HepG2 (cell line): Measurements from ENCODE around the gene KRT71. TPM values are rescaled to one million over a fixed set of nuclear protein-coding genes. Genes with fewer than 3 reads are reported as not detected.

Experiments used
- ATAC-seq: fragments of 200-7000 bp; cut with Tn5 transposase; 3 replicates; pipeline ENCODE4 v1.9.1; 2020; ENCODE audit warnings: mild to moderate bottlenecking, moderate library complexity
- BruUV-seq: library from RNA; stranded (reverse); fragments of 400-500 nt; replicated peaks from 2 replicates; lab custom pipeline; 2021; lab: Mats Ljungman, UMichigan
- CTCF ChIA-PET: fragments of 300-600 bp; formaldehyde crosslinking; extraction: SDS; loops from one replicate; lab custom pipeline; 2021; ENCODE audit warnings: low total read pairs, inconsistent platforms, low intra/inter-chr PET ratio; lab: Yijun Ruan, JAX
- POLR2A ChIA-PET: fragments of 350-600 bp; sonication (Branson Sonifier 250); formaldehyde crosslinking; loops from one replicate; lab custom pipeline; 2020; ENCODE audit warnings: antibody characterized with exemption, inconsistent platforms; lab: Yijun Ruan, JAX
- DNase-seq: peaks from one replicate; pipeline ENCODE4 v3.0.0-alpha.2; 2015; ENCODE audit warnings: low spot score
- FAIRE-seq: peaks from 3 replicates; lab custom pipeline; 2011; peaks lifted over from hg19 to GRCh38; lab: Jason Lieb, UNC
- H2AFZ ChIP-seq: one replicate; pipeline ENCODE4 v1.6.1; 2011; ENCODE audit warnings: low read length, inconsistent platforms
- H3K27ac ChIP-seq: fragments of 300-600 bp; 3 replicates; pipeline ENCODE4 v1.8.0; 2011; ENCODE audit warnings: mixed run types, mild to moderate bottlenecking, mixed read lengths, low read length, inconsistent platforms; ENCODE audit not compliant: insufficient read depth; ENCODE audit errors: extremely low read length
- H3K27me3 ChIP-seq, 2 experiments: fragments of 200-600 bp in 1 of 2; 2 replicates in 1 of 2; 3 replicates in 1 of 2; pipeline versions ENCODE4 v1.6.0 to v1.8.0; 2011; ENCODE audit warnings: low read length in 2 of 2, mild to moderate bottlenecking in 2 of 2, moderate library complexity in 2 of 2, inconsistent platforms in 1 of 2; ENCODE audit not compliant: insufficient read depth in 2 of 2, control insufficient read depth in 1 of 2
- H3K36me3 ChIP-seq, 2 experiments: fragments of 200-600 bp in 1 of 2; replicated peaks in 1 of 2; 2 replicates in 1 of 2; 3 replicates in 1 of 2; pipeline versions ENCODE4 v1.5.1 to v1.8.0; 2011; ENCODE audit warnings: low read length in 2 of 2, inconsistent platforms in 1 of 2; ENCODE audit not compliant: insufficient read depth in 2 of 2, control insufficient read depth in 1 of 2
- H3K4me1 ChIP-seq: 2 replicates; pipeline ENCODE4 v1.5.1; 2012; ENCODE audit warnings: low read length, inconsistent platforms; ENCODE audit not compliant: insufficient read depth
- H3K4me2 ChIP-seq: 2 replicates; pipeline ENCODE4 v1.6.0; 2011; ENCODE audit warnings: low read depth, low read length, inconsistent platforms
- H3K4me3 ChIP-seq, 3 experiments: fragments of 200-600 bp in 1 of 3; sonication (generic), shearing (Covaris generic) in 1 of 3; replicated peaks in 1 of 3; 2 replicates each; pipeline ENCODE4 v1.5.1; 2011 to 2016; ENCODE audit warnings: low read length in 3 of 3, inconsistent platforms in 2 of 3, low read depth in 2 of 3, mild to moderate bottlenecking in 2 of 3, control low read depth in 1 of 3, mixed read lengths in 1 of 3; ENCODE audit not compliant: insufficient read depth in 1 of 3
- H3K79me2 ChIP-seq: one replicate; pipeline ENCODE4 v1.6.1; 2011; ENCODE audit warnings: low read length, inconsistent platforms; ENCODE audit not compliant: insufficient read depth
- H3K9ac ChIP-seq: 2 replicates; pipeline ENCODE4 v1.6.0; 2011; ENCODE audit warnings: mild to moderate bottlenecking, low read depth, low read length, inconsistent platforms; ENCODE audit not compliant: insufficient read depth
- H3K9me3 ChIP-seq: 2 replicates; pipeline ENCODE4 v1.5.1; 2012; ENCODE audit warnings: mild to moderate bottlenecking, low read length
- H4K20me1 ChIP-seq: 2 replicates; pipeline ENCODE4 v1.6.0; 2011; ENCODE audit warnings: inconsistent platforms, mild to moderate bottlenecking, low read length, moderate library complexity; ENCODE audit not compliant: insufficient read depth
- HDAC1 ChIP-seq: sonication (generic); formaldehyde crosslinking; IDR thresholded peaks from 2 replicates; pipeline ENCODE4 v1.5.1; 2020; ENCODE audit warnings: mild to moderate bottlenecking, missing genetic modification reagents
- HNRNPUL1 ChIP-seq: fragments of 200-400 bp; formaldehyde crosslinking; IDR thresholded peaks from 2 replicates; pipeline ENCODE4 v1.6.1; 2017; ENCODE audit warnings: low read depth, mild to moderate bottlenecking, low read length, moderate library complexity
- HOXA7 ChIP-seq: sonication (generic); formaldehyde crosslinking; IDR thresholded peaks from 2 replicates; pipeline ENCODE4 v1.8.1; 2022; ENCODE audit warnings: mild to moderate bottlenecking, missing genetic modification reagents, moderate library complexity
- KDM4B ChIP-seq: sonication (generic); formaldehyde crosslinking; IDR thresholded peaks from 2 replicates; pipeline ENCODE4 v1.4.0; 2020; ENCODE audit warnings: missing genetic modification reagents
- XRCC5 ChIP-seq: fragments of 200-400 bp; formaldehyde crosslinking; optimal IDR thresholded peaks from 2 replicates; pipeline ENCODE3; 2017; ENCODE audit warnings: mild to moderate bottlenecking, low read length
- ZKSCAN8 ChIP-seq: IDR thresholded peaks from 2 replicates; pipeline ENCODE4 v1.6.1; 2016; ENCODE audit warnings: borderline replicate concordance, missing genetic modification reagents, missing compliant biosample characterization
- ZNF432 ChIP-seq: sonication (generic); formaldehyde crosslinking; IDR thresholded peaks from 2 replicates; pipeline ENCODE4 v1.5.0; 2020; ENCODE audit warnings: missing genetic modification reagents, mild to moderate bottlenecking, borderline replicate concordance
- WGBS: methylation state at CpG from one replicate; pipeline ENCODE4 v1.1.6; 2017; ENCODE audit warnings: low lambda C conversion rate; 5-methylcytosine and 5-hydroxymethylcytosine counted together
- in situ Hi-C: cut with HindIII; loops from 2 replicates; pipeline ENCODE4 v1.10.0; 2017; ENCODE audit warnings: low pct_unique_long_range_greater_than_20kb; ENCODE audit not compliant: extremely low pct_ligation_motif_present
- intact Hi-C: fragments of 100-400 bp; cut with micrococcal nuclease; formaldehyde crosslinking; loops from one replicate; pipeline ENCODE4 v1.10.0; 2022; ENCODE audit not compliant: unreplicated experiment
- polyA plus RNA-seq, 8 experiments: library from polyadenylated mRNA; depleted of rRNA in 3 of 8; stranded (reverse) in 7 of 8; unstranded in 1 of 8; fragments of >200 nt; fragmentation: Illumina TruSeq in 4 of 8; extraction: Trizol in 4 of 8; gene quantifications; 2 replicates each; pipeline versions ENCODE4 v1.2.1 to v1.2.3, GENCODE V29; 2011 to 2016; ENCODE audit warnings: low read depth in 4 of 8, missing spikeins in 1 of 8, mixed read lengths in 1 of 8; ENCODE audit not compliant: insufficient read depth in 1 of 8
- total RNA-seq, 5 experiments: library from RNA; depleted of rRNA; stranded (reverse); fragments of >200 nt; fragmentation: Illumina TruSeq; extraction: Trizol; gene quantifications; 2 replicates each; pipeline ENCODE4 v1.2.3, GENCODE V29; 2016; ENCODE audit warnings: low read depth in 1 of 5
- TF ChIP-seq, protein P1 (sequence below): sonication (generic); formaldehyde crosslinking; IDR thresholded peaks from 2 replicates; pipeline ENCODE4; 2020; ENCODE audit warnings: missing genetic modification reagents, mild to moderate bottlenecking, borderline replicate concordance
- TF ChIP-seq, protein P2 (sequence below): IDR thresholded peaks from 2 replicates; pipeline ENCODE4 v1.6.1; 2016; ENCODE audit warnings: low read depth, borderline replicate concordance
- TF ChIP-seq, protein P3 (sequence below): sonication (generic); formaldehyde crosslinking; IDR thresholded peaks from 2 replicates; pipeline ENCODE4 v1.9.0; 2021; ENCODE audit warnings: missing genetic modification reagents, mild to moderate bottlenecking, borderline replicate concordance
- TF ChIP-seq, protein P4 (sequence below): IDR thresholded peaks from 2 replicates; pipeline ENCODE4 v1.6.1; 2016; ENCODE audit warnings: missing genetic modification reagents, missing compliant biosample characterization
- TF ChIP-seq, protein P5 (sequence below): sonication (generic); formaldehyde crosslinking; IDR thresholded peaks from 2 replicates; pipeline ENCODE4 v1.5.0; 2020; ENCODE audit warnings: missing genetic modification reagents, mild to moderate bottlenecking, borderline replicate concordance
- TF ChIP-seq, protein P6 (sequence below): sonication (generic); formaldehyde crosslinking; IDR thresholded peaks from 2 replicates; pipeline ENCODE4 v1.8.1; 2023; ENCODE audit warnings: mild to moderate bottlenecking, missing genetic modification reagents

The KRT71 gene
- total and polyA plus RNA-seq, 2 of the 13 experiments (the other 11 are each of a cell fraction or from before 2014, with no cell fraction given) = not detected

DNA sequence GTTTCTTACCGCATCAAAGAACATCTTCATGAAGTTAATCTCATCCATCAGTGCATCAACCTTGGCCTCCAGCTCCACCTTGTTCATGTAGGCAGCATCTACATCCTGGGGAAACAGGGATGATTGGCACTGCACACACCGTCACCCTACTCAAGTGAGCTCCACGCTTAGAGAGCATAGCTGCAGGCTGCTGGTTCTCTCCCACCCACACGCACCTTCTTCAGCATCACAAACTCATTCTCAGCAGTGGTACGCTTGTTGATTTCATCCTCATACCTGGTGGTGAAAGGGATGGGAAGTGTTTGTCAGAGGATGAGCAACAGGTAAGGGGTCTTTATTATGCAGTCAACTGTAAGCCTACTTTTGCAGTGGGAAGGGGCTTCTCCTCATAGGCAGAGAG, 35.1 kb downstream of the KRT71 start (continued):
- TF ChIP-seq, protein P1, sequence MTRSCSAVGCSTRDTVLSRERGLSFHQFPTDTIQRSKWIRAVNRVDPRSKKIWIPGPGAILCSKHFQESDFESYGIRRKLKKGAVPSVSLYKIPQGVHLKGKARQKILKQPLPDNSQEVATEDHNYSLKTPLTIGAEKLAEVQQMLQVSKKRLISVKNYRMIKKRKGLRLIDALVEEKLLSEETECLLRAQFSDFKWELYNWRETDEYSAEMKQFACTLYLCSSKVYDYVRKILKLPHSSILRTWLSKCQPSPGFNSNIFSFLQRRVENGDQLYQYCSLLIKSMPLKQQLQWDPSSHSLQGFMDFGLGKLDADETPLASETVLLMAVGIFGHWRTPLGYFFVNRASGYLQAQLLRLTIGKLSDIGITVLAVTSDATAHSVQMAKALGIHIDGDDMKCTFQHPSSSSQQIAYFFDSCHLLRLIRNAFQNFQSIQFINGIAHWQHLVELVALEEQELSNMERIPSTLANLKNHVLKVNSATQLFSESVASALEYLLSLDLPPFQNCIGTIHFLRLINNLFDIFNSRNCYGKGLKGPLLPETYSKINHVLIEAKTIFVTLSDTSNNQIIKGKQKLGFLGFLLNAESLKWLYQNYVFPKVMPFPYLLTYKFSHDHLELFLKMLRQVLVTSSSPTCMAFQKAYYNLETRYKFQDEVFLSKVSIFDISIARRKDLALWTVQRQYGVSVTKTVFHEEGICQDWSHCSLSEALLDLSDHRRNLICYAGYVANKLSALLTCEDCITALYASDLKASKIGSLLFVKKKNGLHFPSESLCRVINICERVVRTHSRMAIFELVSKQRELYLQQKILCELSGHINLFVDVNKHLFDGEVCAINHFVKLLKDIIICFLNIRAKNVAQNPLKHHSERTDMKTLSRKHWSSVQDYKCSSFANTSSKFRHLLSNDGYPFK (CRISPR knock-in tag) = no peak
- no peak for TF ChIP-seq HDAC1 (CRISPR knock-in tag)
- TF ChIP-seq, protein P2, sequence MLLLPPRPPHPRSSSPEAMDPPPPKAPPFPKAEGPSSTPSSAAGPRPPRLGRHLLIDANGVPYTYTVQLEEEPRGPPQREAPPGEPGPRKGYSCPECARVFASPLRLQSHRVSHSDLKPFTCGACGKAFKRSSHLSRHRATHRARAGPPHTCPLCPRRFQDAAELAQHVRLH = no peak
- no peak for TF ChIP-seq KDM4B (CRISPR knock-in tag)
- TF ChIP-seq, protein P3, sequence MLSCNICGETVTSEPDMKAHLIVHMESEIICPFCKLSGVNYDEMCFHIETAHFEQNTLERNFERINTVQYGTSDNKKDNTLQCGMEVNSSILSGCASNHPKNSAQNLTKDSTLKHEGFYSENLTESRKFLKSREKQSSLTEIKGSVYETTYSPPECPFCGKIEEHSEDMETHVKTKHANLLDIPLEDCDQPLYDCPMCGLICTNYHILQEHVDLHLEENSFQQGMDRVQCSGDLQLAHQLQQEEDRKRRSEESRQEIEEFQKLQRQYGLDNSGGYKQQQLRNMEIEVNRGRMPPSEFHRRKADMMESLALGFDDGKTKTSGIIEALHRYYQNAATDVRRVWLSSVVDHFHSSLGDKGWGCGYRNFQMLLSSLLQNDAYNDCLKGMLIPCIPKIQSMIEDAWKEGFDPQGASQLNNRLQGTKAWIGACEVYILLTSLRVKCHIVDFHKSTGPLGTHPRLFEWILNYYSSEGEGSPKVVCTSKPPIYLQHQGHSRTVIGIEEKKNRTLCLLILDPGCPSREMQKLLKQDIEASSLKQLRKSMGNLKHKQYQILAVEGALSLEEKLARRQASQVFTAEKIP (CRISPR knock-in tag) = no peak

DNA sequence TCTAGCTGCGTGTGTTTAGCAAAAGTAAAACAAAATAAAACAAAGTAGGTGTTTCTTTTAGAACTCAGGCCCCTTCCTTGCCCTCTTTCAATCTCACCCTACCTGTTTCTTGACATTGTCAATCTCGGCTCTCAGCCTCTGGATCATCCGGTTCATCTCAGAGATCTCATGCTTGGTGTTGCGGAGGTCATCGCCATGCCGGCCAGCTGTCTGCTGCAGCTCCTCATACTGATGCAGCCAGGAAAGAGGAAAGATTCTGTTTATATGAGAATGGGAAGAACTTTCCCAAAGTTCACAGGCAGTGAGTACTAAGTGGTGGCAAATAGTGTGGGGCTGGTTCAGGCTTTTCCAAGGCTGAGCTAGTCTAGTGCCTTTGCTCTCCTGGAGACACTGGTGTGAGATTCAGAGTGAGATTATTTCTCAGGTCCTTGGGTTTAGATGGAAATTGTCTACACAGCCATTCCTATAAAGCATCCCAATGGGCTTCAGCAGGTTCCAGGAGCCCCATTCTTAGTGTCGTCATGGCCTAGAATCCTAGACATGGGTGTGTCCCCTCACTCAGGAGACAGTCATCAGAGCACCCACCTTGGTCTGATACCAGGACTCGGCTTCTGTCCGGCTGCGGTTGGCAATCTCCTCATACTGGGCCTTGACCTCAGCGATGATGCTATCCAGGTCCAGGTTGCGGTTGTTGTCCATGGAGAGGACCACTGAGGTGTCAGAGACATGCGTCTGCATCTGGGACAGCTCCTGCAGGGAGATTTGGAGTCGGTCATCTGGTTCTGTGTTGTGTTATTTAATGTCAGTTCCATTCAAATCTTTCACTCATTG, 35.7 kb downstream of the KRT71 start:
- H3K27ac ChIP-seq = no peak overlapping the region
- H3K79me2 ChIP-seq = no peaks in the 10 kb centered on the region
- POLR2A ChIA-PET = no interaction called here
- FAIRE-seq = no peak
- H3K9ac ChIP-seq = no peak overlapping the region
- no TSS peak for BruUV-seq
- no peaks in the 10 kb centered on the region for H3K36me3 ChIP-seq
- H3K9me3 ChIP-seq = no peaks in the 10 kb centered on the region
- no peaks in the 10 kb centered on the region for H4K20me1 ChIP-seq
- WGBS = 48% methylated on average over 13 of the region's 14 CpGs
- CTCF ChIA-PET = no interaction called here
- ATAC-seq = no peak
- no peak overlapping the region for H2AFZ ChIP-seq
- in situ Hi-C loops = no loop called here
- H3K27me3 ChIP-seq = peaks cover 2 to 3% of the 10 kb centered on the region in 2 experiments; a peak in 2 of 5 replicates
- H3K4me3 ChIP-seq = no peak overlapping the region
- no peaks in the 10 kb centered on the region for H3K4me1 ChIP-seq
- H3K4me2 ChIP-seq = no peak overlapping the region
- intact Hi-C loops = no loop called here
- no peak for DNase-seq
- TF ChIP-seq XRCC5 (no peak), HOXA7 (CRISPR knock-in tag) (no peak), HNRNPUL1 (no peak), ZKSCAN8 (CRISPR knock-in tag) (no peak), ZNF432 (CRISPR knock-in tag) (no peak)
- TF ChIP-seq, protein P4, sequence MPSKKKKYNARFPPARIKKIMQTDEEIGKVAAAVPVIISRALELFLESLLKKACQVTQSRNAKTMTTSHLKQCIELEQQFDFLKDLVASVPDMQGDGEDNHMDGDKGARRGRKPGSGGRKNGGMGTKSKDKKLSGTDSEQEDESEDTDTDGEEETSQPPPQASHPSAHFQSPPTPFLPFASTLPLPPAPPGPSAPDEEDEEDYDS (CRISPR knock-in tag) = no peak
- TF ChIP-seq, protein P5, sequence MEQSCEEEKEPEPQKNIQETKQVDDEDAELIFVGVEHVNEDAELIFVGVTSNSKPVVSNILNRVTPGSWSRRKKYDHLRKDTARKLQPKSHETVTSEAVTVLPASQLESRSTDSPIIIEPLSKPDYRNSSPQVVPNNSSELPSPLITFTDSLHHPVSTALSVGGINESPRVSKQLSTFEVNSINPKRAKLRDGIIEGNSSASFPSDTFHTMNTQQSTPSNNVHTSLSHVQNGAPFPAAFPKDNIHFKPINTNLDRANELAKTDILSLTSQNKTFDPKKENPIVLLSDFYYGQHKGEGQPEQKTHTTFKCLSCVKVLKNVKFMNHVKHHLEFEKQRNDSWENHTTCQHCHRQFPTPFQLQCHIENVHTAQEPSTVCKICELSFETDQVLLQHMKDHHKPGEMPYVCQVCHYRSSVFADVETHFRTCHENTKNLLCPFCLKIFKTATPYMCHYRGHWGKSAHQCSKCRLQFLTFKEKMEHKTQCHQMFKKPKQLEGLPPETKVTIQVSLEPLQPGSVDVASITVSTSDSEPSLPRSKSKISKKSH (CRISPR knock-in tag) = no peak
- TF ChIP-seq, protein P6, sequence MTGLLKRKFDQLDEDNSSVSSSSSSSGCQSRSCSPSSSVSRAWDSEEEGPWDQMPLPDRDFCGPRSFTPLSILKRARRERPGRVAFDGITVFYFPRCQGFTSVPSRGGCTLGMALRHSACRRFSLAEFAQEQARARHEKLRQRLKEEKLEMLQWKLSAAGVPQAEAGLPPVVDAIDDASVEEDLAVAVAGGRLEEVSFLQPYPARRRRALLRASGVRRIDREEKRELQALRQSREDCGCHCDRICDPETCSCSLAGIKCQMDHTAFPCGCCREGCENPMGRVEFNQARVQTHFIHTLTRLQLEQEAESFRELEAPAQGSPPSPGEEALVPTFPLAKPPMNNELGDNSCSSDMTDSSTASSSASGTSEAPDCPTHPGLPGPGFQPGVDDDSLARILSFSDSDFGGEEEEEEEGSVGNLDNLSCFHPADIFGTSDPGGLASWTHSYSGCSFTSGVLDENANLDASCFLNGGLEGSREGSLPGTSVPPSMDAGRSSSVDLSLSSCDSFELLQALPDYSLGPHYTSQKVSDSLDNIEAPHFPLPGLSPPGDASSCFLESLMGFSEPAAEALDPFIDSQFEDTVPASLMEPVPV (CRISPR knock-in tag) = no peak
